ENCODE measurements around the gene CAPNS2. TPM values are rescaled to one million over a fixed set of nuclear protein-coding genes. Genes with fewer than 3 reads are reported as not detected.

Gene CAPNS2
- total RNA-seq, 2 donors from 2014 or later, result 1.0 TPM; not detected in 1

GRCh38 chr16:55570159-55570558 lies 3.7 kb downstream of the CAPNS2 start:
- Histone ChIP-seq H3K36me3 (replicated peaks in 1 of 2; ENCODE audit: insufficient read depth in 1 of 2, low read depth in 2 of 2) (no peaks in the 10 kb centered on the region), H3K4me1 (no peaks in the 10 kb centered on the region), H3K4me3 (no peak overlapping the region), H3K27ac (no peak overlapping the region), H3K9me3 (no peaks in the 10 kb centered on the region), H3K27me3 (no peaks in the 10 kb centered on the region)
- ATAC-seq, result no peak
- WGBS, 2 donors, result 78 to 82% methylated on average over 5 of the region's 5 CpGs
- intact Hi-C loops (cut with DNase I), result no loop called here
- TF ChIP-seq POLR2A (IDR thresholded peaks at IDR 0.05) (no peak), CTCF (IDR thresholded peaks at IDR 0.05) (no peak)
- no peak for DNase-seq

GRCh38 chr16:55571191-55571897 lies 4.9 kb downstream of the CAPNS2 start:
- no peak for DNase-seq
- TF ChIP-seq CTCF (IDR thresholded peaks at IDR 0.05) (no peak), POLR2A (IDR thresholded peaks at IDR 0.05) (no peak)
- H3K27ac ChIP-seq, result no peak overlapping the region
- no peaks in the 10 kb centered on the region for H3K4me1 ChIP-seq
- no peaks in the 10 kb centered on the region for H3K9me3 ChIP-seq
- WGBS, 2 donors, result 17 to 47% methylated on average over 1 of the region's 1 CpG
- no peak for ATAC-seq
- no peaks in the 10 kb centered on the region for H3K36me3 ChIP-seq (replicated peaks in 1 of 2; ENCODE audit: insufficient read depth in 1 of 2, low read depth in 2 of 2)
- H3K27me3 ChIP-seq, result no peaks in the 10 kb centered on the region
- intact Hi-C loops (cut with DNase I), result no loop called here
- H3K4me3 ChIP-seq, result no peak overlapping the region

- DNase-seq (no peak), ATAC-seq (no peak)
- Histone ChIP-seq H3K27ac (no peak overlapping the region), H3K4me3 (no peak overlapping the region), H3K4me1 (no peaks in the 10 kb centered on the region), H3K9me3 (no peaks in the 10 kb centered on the region), H3K27me3 (no peaks in the 10 kb centered on the region), H3K36me3 (replicated peaks in 1 of 2; ENCODE audit: insufficient read depth in 1 of 2, low read depth in 2 of 2) (no peaks in the 10 kb centered on the region)
- intact Hi-C loops (cut with DNase I), result no loop called here
- WGBS, 2 donors, result 82 to 85% methylated on average over 4 of the region's 4 CpGs
- TF ChIP-seq CTCF (IDR thresholded peaks at IDR 0.05), result no peak
- TF ChIP-seq POLR2A (IDR thresholded peaks at IDR 0.05), result no peak
Observed at GRCh38 chr16:55572439-55572838, 6.0 kb downstream of the CAPNS2 start.

GRCh38 chr16:55574811-55575210 lies 8.3 kb downstream of the CAPNS2 start:
- Histone ChIP-seq H3K9me3 (no peaks in the 10 kb centered on the region), H3K27ac (no peak overlapping the region), H3K4me1 (no peaks in the 10 kb centered on the region), H3K4me3 (no peak overlapping the region), H3K27me3 (no peaks in the 10 kb centered on the region), H3K36me3 (replicated peaks in 1 of 2; ENCODE audit: insufficient read depth in 1 of 2, low read depth in 2 of 2) (no peaks in the 10 kb centered on the region)
- TF ChIP-seq POLR2A (IDR thresholded peaks at IDR 0.05), result no peak
- no peak for TF ChIP-seq CTCF (IDR thresholded peaks at IDR 0.05)
- ATAC-seq (no peak), DNase-seq (no peak)
- intact Hi-C loops (cut with DNase I), result no loop called here
- 67 to 86% methylated on average over 2 of the region's 2 CpGs for WGBS, 2 donors

GRCh38 chr16:55575496-55575895 lies 9.0 kb downstream of the CAPNS2 start:
- Histone ChIP-seq H3K27ac (no peak overlapping the region), H3K9me3 (no peaks in the 10 kb centered on the region), H3K27me3 (no peaks in the 10 kb centered on the region), H3K4me3 (no peak overlapping the region), H3K4me1 (no peaks in the 10 kb centered on the region), H3K36me3 (replicated peaks in 1 of 2; ENCODE audit: insufficient read depth in 1 of 2, low read depth in 2 of 2) (no peaks in the 10 kb centered on the region)
- no peak for DNase-seq
- WGBS, 2 donors, result 80 to 96% methylated on average over 1 of the region's 1 CpG
- TF ChIP-seq POLR2A (IDR thresholded peaks at IDR 0.05) (no peak), CTCF (IDR thresholded peaks at IDR 0.05) (no peak)
- no peak for ATAC-seq
- intact Hi-C loops (cut with DNase I), result no loop called here
